Astrocyte of the cerebellum (primary cell): ENCODE data around the gene LENG1.
"Not testable (repeated sequence)": the region's sequence is repeated elsewhere in the genome, so short reads cannot be mapped to it uniquely, and the experiment has no call there.

Experiments used
- DNase-seq: peaks from one replicate; pipeline ENCODE4 v3.0.0-alpha.2; 2011; ENCODE audit warnings: low read depth
- H3K4me3 ChIP-seq: 2 replicates; pipeline ENCODE4 v1.5.1; 2011; ENCODE audit warnings: mild to moderate bottlenecking, low read depth, low read length, moderate library complexity
- in situ Hi-C: cut with HindIII; loops from 2 replicates; pipeline ENCODE4 v1.10.0; 2017; ENCODE audit warnings: low sequenced_read_pairs
- TF ChIP-seq, protein P1 (sequence below): IDR thresholded peaks from 2 replicates; pipeline ENCODE4 v1.5.1; 2012; ENCODE audit warnings: low read length, low read depth, moderate library complexity, mild to moderate bottlenecking; ENCODE audit errors: missing control alignments

The LENG1 gene

DNA sequence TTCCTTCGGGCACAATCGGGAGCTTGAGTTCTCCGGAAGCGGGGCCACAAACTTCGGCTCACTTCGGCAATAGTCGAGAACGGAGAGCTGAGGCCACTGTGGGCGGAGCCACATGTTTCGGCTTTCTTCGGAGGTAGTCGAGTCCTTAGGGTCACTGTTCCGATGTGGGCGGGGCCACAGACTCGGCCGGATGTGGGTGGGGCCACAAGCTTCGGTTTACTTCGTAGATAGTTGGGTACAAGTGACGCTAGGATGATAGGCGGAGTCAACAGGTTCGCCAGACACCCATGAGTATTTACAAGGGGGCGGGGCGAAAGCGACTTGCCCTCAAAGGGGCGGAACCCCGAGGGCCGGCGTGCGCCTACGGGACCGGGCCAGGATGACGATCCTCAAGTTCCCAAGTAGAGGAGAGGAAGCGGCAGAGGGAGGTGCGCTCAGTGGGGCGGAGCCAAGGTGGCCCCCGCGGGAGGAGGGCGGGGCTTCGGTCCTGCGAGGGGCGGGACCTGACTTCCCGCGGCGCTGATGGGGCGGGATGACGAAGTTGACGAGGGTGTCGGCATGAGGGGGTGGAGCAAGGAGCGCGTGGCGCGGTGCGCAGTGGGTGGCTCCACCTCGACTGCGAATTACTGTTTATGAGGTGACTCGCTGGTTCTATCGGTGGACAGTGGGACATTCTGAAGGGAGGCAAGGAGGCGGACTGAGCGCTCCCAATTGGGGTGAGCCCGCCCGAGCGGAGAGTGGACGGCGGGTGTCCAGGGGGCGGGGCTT lies 30.4 kb upstream of the LENG1 start:
- in situ Hi-C loops: no loop called here
- H3K4me3 ChIP-seq: peak overlapping the region; percentile 72
- peak; percentile 100 for DNase-seq
- TF ChIP-seq, protein P1, sequence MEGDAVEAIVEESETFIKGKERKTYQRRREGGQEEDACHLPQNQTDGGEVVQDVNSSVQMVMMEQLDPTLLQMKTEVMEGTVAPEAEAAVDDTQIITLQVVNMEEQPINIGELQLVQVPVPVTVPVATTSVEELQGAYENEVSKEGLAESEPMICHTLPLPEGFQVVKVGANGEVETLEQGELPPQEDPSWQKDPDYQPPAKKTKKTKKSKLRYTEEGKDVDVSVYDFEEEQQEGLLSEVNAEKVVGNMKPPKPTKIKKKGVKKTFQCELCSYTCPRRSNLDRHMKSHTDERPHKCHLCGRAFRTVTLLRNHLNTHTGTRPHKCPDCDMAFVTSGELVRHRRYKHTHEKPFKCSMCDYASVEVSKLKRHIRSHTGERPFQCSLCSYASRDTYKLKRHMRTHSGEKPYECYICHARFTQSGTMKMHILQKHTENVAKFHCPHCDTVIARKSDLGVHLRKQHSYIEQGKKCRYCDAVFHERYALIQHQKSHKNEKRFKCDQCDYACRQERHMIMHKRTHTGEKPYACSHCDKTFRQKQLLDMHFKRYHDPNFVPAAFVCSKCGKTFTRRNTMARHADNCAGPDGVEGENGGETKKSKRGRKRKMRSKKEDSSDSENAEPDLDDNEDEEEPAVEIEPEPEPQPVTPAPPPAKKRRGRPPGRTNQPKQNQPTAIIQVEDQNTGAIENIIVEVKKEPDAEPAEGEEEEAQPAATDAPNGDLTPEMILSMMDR: no peak

GRCh38 chr19:54189145-54189734 lies 29.7 kb upstream of the LENG1 start, which contains the start of gene MBOAT7:
MBOAT7 (minus strand) TSS chr19:54189580; CDS start chr19:54188508, 1,072 bp downstream.
- DNase-seq: no peak
- in situ Hi-C loops: no loop called here
- TF ChIP-seq, protein P1: peak; percentile 11
- peak within 1 kb of the TSS; percentile 72 for H3K4me3 ChIP-seq

DNA sequence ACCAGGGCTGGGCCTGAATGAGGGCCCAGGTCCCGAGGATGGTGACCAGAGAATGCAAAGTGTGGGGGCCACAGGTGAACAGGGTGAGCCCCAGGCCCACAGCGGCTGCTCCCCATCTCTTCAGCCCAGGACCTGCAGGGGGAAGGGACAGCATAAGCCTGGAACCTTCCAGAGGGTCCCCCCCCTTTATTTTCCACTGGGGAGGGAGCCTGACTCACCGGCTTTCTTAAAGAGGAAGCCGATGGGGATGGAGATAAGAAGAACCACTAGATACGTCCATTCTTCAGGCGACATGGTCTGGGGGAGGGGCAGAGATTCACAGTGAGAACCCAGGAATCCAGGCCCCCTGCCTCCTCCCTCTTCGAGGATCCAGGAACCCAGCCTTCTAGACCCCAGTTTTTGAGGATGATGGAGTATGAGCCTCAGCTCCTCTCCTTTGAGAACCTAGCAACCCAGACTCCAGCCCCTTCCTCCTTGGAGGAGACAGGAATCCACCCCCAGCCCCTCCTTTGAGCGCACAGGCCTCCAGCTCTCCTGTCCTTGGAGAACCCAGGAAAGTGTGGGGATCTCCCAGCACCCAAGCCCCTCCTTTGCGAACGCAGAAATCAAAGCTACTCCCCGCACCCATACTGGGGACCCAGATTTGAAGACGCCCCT lies 28.8 kb upstream of the LENG1 start:
- TF ChIP-seq, protein P1: no peak
- DNase-seq: no peak
- peak overlapping the region; percentile 72 for H3K4me3 ChIP-seq
- in situ Hi-C loops: no loop called here

GRCh38 chr19:54186934-54187381 lies 27.4 kb upstream of the LENG1 start:
- TF ChIP-seq, protein P1: no peak
- in situ Hi-C loops: no loop called here
- no peak for DNase-seq

GRCh38 chr19:54186351-54186750 lies 26.8 kb upstream of the LENG1 start:
- DNase-seq: no peak
- in situ Hi-C loops: no loop called here
- H3K4me3 ChIP-seq: no peak overlapping the region
- TF ChIP-seq, protein P1: no peak

More at GRCh38 chr19:54186934-54187381, 27.4 kb upstream of the LENG1 start:
- H3K4me3 ChIP-seq: no peak overlapping the region

DNA sequence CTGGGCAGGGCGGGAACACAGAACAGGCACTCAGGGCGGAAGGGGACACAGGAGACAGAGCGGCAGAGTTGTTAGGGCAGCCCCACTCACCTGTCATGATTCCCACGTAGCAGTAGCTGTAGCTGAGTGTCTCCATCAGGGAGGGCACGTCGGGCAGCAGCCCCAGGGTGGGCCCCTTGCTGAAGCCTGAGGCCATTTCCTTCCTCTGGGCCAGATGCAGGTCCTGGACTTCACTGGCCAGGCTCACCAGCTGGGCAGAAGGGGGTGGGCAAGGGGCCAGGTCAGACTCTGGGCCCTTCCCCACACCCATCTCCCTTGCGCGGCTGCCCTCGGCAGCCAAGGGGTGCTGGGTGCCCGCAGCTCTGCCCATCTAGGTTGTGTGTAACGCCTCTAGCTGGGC lies 23.9 kb upstream of the LENG1 start:
- in situ Hi-C loops: no loop called here
- TF ChIP-seq, protein P1: no peak
- no peak for DNase-seq
- H3K4me3 ChIP-seq: no peak overlapping the region

DNA sequence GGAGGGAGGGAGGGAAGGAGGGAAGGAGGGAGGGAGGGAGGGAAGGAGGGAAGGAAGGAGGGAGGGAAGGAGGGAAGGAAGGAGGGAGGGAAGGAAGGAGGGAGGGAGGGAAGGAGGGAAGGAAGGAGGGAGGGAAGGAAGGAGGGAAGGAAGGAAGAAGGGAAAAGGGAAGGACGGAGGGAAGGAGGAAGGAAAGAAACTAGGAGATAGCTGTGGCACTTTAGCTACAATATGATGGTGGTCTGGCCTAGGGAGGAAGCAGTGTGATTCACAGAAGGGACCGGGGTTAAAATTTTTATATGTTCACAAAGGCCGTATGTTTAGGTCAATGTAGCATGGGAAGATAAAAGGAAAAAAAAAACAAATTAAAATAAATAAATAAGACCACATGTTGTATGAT lies 22.4 kb upstream of the LENG1 start:
- DNase-seq, in situ Hi-C loops, H3K4me3 ChIP-seq: not testable (repeated sequence)
